GM18861 (cell line): ENCODE measurements around the gene SLC45A1.

Experiments used
- ATAC-seq: cut with Tn5 transposase; IDR thresholded peaks from one replicate; pipeline ENCODE4 v1.9.1; 2021; ENCODE audit not compliant: unreplicated experiment

SLC45A1 gene

GRCh38 chr1:8334106-8334851 lies 16.4 kb downstream of the SLC45A1 start:
- no peak for ATAC-seq

- no peak for ATAC-seq
Observed at GRCh38 chr1:8335246-8335645, 17.3 kb downstream of the SLC45A1 start.

DNA sequence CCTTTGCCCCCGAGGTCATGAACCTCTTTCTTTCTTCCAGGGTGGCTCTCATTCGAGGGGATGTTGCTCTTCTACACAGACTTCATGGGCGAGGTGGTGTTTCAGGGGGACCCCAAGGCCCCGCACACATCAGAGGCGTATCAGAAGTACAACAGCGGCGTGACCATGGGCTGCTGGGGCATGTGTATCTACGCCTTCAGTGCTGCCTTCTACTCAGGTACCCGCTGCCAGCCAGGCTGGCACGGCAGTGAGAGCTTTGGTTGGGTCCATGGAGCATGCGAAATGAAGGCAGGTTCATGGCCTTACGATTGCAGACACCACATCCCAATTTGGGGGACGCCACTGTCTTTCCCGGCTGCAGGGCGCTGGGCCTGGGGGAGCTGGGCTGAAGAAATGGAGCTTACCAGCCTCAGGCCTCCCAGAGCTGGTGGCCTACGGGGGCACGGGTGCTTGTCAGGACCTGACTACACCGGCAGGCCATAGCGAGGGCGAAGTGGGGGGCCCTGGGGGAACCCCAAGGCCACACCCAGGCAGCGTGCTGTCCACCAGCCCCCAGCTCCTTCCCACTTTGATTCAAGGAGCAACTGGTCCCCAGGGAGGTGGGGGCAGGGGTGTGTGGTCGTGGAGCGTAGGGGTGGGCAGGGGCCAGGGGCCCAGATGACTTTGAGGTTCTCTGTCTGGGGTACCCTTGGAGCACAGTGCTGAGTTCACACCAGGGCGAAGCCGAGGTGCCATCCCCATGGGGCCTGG lies 20.0 kb downstream of the SLC45A1 start:
- no peak for ATAC-seq

- no peak for ATAC-seq
Observed at GRCh38 chr1:8338526-8339202, 20.8 kb downstream of the SLC45A1 start.

DNA sequence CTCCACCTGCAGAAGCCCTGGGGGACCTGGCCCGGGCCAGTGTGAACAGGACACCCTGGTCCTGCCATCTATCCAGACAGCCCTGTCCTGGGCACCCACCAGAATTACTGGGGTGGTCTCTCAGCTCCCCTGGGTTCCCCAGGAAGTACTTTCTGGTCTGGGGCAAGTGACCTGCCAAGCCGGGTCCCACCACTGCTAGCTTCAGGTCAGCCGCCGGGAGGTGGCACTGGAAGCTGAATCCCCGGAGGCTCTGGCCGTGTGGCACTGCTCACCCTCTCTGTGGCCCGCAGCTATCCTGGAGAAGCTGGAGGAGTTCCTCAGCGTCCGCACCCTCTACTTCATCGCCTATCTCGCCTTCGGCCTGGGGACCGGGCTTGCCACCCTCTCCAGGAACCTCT lies 21.3 kb downstream of the SLC45A1 start:
- ATAC-seq: no peak

DNA sequence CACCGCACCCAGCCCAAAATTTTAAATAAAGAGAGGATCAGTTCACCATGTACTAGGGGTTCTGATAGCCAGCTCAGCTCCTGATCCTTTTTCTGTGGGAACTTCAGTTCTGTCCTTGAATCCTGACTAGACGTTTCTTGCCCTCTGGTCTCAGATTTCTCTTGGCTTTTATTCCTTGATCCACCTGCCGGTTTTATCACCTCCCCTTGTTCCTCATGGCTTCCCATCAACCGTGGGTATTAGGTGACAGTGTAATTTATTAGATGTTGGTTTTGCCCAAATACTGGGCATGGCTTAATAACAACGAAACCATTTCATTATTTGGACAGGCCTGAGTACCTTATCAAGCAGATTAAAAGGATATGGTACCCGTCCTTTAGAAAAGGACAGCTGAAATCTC lies 22.5 kb downstream of the SLC45A1 start:
- ATAC-seq: no peak

- no peak for ATAC-seq
Observed at GRCh38 chr1:8342325-8342724, 24.4 kb downstream of the SLC45A1 start.

GRCh38 chr1:8343044-8343443 lies 25.1 kb downstream of the SLC45A1 start:
- ATAC-seq: no peak

DNA sequence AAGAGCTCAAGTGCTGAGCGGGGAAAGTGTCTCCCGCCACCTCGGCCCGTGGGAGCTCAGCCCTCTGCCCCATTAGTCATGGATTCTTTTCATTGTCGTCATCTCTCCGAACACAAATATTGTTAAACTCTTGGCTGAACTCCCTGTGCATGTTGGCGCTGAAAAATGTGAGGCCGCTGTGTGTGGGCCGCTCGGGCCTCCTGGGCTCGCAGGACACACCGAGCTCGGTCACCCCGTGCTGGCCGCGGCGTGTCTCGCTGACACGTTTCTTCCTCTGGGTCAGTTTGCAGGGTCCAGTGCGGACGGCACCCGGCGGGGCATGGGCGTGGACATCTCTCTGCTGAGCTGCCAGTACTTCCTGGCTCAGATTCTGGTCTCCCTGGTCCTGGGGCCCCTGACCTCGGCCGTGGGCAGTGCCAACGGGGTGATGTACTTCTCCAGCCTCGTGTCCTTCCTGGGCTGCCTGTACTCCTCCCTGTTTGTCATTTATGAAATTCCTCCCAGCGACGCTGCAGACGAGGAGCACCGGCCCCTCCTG lies 25.6 kb downstream of the SLC45A1 start:
- no peak for ATAC-seq

GRCh38 chr1:8344893-8345507 lies 27.1 kb downstream of the SLC45A1 start:
- ATAC-seq: no peak

GRCh38 chr1:8345621-8346415 lies 27.9 kb downstream of the SLC45A1 start:
- no peak for ATAC-seq

DNA sequence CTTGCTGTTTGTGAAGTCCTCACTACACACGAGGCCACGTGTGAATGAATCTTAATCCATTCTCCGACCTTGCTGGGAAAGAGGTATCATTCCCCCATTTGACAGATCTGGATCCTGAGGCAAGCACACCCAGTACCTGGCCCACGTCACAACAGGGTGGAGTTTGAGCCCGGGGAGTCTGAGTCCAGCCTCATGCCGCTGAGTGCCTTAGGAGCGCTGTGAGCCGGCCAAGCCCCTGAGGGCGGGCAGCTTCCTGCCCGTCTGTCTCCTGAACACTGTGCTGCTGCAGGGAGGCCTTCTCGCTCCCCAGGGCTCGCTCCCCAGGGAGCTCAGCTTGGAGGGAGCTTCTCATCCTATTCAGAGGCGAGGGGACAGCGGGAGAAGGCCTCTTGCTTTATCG lies 29.7 kb downstream of the SLC45A1 start:
- no peak for ATAC-seq

DNA sequence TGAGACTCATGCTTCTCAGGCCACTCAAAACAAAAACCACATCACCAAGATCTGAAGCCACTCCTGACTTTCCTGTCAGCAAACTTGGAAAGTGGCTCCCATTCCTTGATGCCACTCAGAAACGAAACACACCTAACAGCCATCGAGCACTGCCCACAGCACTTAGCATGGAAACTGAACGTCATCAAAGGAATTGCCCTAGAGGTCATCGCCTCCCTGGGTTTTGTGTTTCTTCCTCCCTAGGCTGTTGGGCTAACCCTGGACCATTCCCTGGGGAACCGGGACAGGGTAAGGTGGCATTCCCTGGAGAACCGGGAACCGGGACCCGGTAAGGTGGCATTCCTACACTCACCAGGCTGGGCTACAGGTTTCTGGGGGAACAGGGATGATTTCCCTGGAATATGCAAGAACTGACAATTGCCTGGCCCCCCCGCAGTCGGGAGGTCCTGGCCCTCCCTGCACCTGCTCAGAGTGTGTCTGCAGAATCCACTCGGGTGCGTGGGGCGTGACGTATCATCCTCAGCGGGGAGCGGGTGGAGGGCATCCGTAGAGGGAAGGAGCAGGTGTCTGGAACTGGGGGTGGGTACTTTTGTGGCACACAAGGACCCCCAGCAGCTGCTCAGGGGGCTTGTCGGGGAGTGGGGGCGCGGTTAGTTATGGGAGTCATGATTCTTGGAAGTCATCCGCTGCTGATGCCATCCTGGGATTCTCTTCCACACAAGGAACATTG lies 30.3 kb downstream of the SLC45A1 start:
- no peak for ATAC-seq

DNA sequence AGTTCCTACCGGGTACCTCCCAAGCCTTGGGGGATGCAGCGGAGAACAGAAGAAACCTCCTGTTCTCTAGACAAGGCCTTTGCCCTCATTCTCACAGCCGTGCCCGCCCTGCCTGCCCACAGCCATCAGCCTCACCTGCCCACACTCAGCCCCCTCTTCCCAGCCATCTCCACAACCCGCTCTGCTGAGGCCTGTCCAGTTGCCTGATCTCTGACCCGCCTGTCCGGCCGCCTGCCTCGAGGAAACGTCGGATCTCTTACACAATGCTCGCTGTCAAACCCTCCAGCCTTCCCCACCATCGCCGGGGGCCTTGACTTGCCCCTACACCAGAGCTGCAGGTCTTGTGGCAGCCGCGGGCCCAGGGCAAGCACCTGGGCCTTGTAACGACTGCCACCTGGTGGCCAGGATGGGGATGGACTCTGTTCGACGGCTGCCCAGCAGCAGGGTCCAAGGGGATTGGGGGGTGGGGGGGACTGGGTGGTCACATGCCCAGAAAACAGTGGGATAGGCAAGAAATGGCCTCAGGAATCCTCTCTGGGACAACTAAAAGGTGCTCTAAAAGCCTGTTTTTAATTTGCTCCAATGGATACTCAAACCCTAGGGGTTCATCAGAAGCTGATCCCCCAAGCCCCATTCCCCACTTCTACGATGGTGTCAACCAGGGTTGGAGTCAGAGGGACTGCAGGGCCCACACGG lies 31.0 kb downstream of the SLC45A1 start:
- ATAC-seq: no peak

- no peak for ATAC-seq
Observed at GRCh38 chr1:8349473-8349865, 31.6 kb downstream of the SLC45A1 start.

- ATAC-seq: no peak
Observed at GRCh38 chr1:8349961-8350360, 32.0 kb downstream of the SLC45A1 start.

DNA sequence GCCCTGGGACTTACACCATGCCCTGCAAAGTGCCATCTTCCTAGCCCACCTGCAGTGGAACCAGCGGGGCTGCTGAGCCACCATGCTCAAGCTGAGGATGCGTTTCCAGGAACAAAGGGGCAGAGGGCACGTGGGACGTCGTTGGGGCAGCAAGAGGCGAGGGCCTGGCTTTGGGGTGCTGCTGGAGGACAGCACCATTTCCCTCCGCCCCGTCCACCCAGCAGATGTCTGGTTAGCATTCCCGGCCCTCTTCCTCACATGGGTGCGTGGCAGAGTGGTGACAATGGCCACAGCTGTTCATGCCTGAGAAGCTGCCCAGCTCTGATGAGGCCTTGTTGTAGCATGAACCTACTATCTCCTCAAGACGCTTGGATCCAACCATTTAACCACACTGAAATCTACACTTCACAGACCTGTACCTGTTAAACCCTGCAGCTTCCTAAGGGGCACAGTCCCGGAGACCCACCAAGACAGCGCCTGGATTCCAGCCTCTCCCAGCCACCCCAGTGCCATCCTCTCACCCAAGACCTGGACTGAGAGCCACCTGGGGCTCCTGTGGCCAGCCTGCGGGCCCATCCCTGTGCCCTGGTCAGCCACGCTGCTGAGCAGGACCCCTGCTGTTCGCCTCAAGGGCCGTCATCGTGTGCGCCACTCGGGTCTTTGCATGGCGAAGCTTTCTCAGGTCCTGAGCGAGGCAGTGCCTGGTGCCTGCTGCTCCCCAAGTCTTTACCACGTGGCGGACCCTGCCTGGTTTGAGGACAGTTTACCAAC lies 33.2 kb downstream of the SLC45A1 start:
- no peak for ATAC-seq

GRCh38 chr1:8351693-8352470 lies 34.0 kb downstream of the SLC45A1 start:
- no peak for ATAC-seq
